ENCODE results near the gene ZNF566.

Gene ZNF566

GRCh38 chr19:36489118-36489919, at the start of gene ZNF566:
Gene ZNF566 (minus strand): TSS chr19:36489561. CDS start chr19:36476557, 13,004 bp downstream.
- Histone ChIP-seq H3K36me3 (ENCODE audit: control insufficient read depth, insufficient read depth, low read length, severe bottlenecking) (no peaks in the 10 kb centered on the region), H3K9me3 (ENCODE audit: control insufficient read depth, low read length) (no peaks in the 10 kb centered on the region), H3K9ac (ENCODE audit: low read length) (peak within 1 kb of the TSS; percentile 99), H3K4me3 (ENCODE audit: low read length) (peak within 1 kb of the TSS; percentile 94), H3K27me3 (replicated peaks; ENCODE audit: control insufficient read depth, insufficient read depth, low read length) (no peaks in the 10 kb centered on the region), H3K4me1 (ENCODE audit: control insufficient read depth, insufficient read depth, low read length) (peaks cover 14% of the 10 kb centered on the region)
- peak; percentile 99 for DNase-seq (ENCODE audit: low read depth)

GRCh38 chr19:36528921-36529518, 39.7 kb upstream of the ZNF566 start:
- H3K9me3 ChIP-seq (ENCODE audit: control insufficient read depth, low read length), result peaks cover 29% of the 10 kb centered on the region

GRCh38 chr19:36528194-36528920, 39.0 kb upstream of the ZNF566 start, which contains the start of gene ZNF260:
Gene ZNF260 (minus strand): TSS chr19:36528271. CDS start chr19:36515238, 13,033 bp downstream.
- peaks cover 21% of the 10 kb centered on the region for H3K36me3 ChIP-seq (ENCODE audit: control insufficient read depth, insufficient read depth, low read length, severe bottlenecking)
- H3K9me3 ChIP-seq (ENCODE audit: control insufficient read depth, low read length), result peaks cover 22% of the 10 kb centered on the region
- H3K9ac ChIP-seq (ENCODE audit: low read length), result peak within 1 kb of the TSS; percentile 97
- no peaks in the 10 kb centered on the region for H3K27me3 ChIP-seq (replicated peaks; ENCODE audit: control insufficient read depth, insufficient read depth, low read length)
- peak; percentile 99 for DNase-seq (ENCODE audit: low read depth)
- H3K4me3 ChIP-seq (ENCODE audit: low read length), result peak within 1 kb of the TSS; percentile 99
- H3K4me1 ChIP-seq (ENCODE audit: control insufficient read depth, insufficient read depth, low read length), result peaks cover 14% of the 10 kb centered on the region

More at GRCh38 chr19:36528921-36529518, 39.7 kb upstream of the ZNF566 start:
- peak overlapping the region; percentile 97 for H3K9ac ChIP-seq (ENCODE audit: low read length)
- peak overlapping the region; percentile 99 for H3K4me3 ChIP-seq (ENCODE audit: low read length)
- DNase-seq (ENCODE audit: low read depth), result peak; percentile 22
- peaks cover 22% of the 10 kb centered on the region for H3K36me3 ChIP-seq (ENCODE audit: control insufficient read depth, insufficient read depth, low read length, severe bottlenecking)
- peaks cover 14% of the 10 kb centered on the region for H3K4me1 ChIP-seq (ENCODE audit: control insufficient read depth, insufficient read depth, low read length)
- no peaks in the 10 kb centered on the region for H3K27me3 ChIP-seq (replicated peaks; ENCODE audit: control insufficient read depth, insufficient read depth, low read length)

GRCh38 chr19:36527873-36528193, 38.5 kb upstream of the ZNF566 start:
- Histone ChIP-seq H3K9me3 (ENCODE audit: control insufficient read depth, low read length) (peaks cover 20% of the 10 kb centered on the region), H3K4me3 (ENCODE audit: low read length) (peak overlapping the region; percentile 99), H3K9ac (ENCODE audit: low read length) (peak overlapping the region; percentile 97), H3K4me1 (ENCODE audit: control insufficient read depth, insufficient read depth, low read length) (peaks cover 14% of the 10 kb centered on the region), H3K27me3 (replicated peaks; ENCODE audit: control insufficient read depth, insufficient read depth, low read length) (no peaks in the 10 kb centered on the region), H3K36me3 (ENCODE audit: control insufficient read depth, insufficient read depth, low read length, severe bottlenecking) (peaks cover 22% of the 10 kb centered on the region)
- no peak for DNase-seq (ENCODE audit: low read depth)

GRCh38 chr19:36527341-36527740, 38.0 kb upstream of the ZNF566 start:
- peak overlapping the region; percentile 97 for H3K9ac ChIP-seq (ENCODE audit: low read length)
- H3K4me1 ChIP-seq (ENCODE audit: control insufficient read depth, insufficient read depth, low read length), result peaks cover 14% of the 10 kb centered on the region
- H3K36me3 ChIP-seq (ENCODE audit: control insufficient read depth, insufficient read depth, low read length, severe bottlenecking), result peaks cover 23% of the 10 kb centered on the region
- H3K9me3 ChIP-seq (ENCODE audit: control insufficient read depth, low read length), result peaks cover 21% of the 10 kb centered on the region
- H3K4me3 ChIP-seq (ENCODE audit: low read length), result peak overlapping the region; percentile 99
- peak; percentile 41 for DNase-seq (ENCODE audit: low read depth)
- no peaks in the 10 kb centered on the region for H3K27me3 ChIP-seq (replicated peaks; ENCODE audit: control insufficient read depth, insufficient read depth, low read length)

- Histone ChIP-seq H3K27me3 (replicated peaks; ENCODE audit: control insufficient read depth, insufficient read depth, low read length) (no peaks in the 10 kb centered on the region), H3K9ac (ENCODE audit: low read length) (no peak overlapping the region), H3K4me1 (ENCODE audit: control insufficient read depth, insufficient read depth, low read length) (peaks cover 14% of the 10 kb centered on the region), H3K4me3 (ENCODE audit: low read length) (peak overlapping the region; percentile 99), H3K9me3 (ENCODE audit: control insufficient read depth, low read length) (peaks cover 26% of the 10 kb centered on the region), H3K36me3 (ENCODE audit: control insufficient read depth, insufficient read depth, low read length, severe bottlenecking) (peaks cover 30% of the 10 kb centered on the region)
- no peak for DNase-seq (ENCODE audit: low read depth)
Observed at GRCh38 chr19:36526581-36526980, 37.2 kb upstream of the ZNF566 start.

GRCh38 chr19:36524617-36525016, 35.3 kb upstream of the ZNF566 start:
- H3K36me3 ChIP-seq (ENCODE audit: control insufficient read depth, insufficient read depth, low read length, severe bottlenecking), result peaks cover 37% of the 10 kb centered on the region
- H3K9me3 ChIP-seq (ENCODE audit: control insufficient read depth, low read length), result peaks cover 39% of the 10 kb centered on the region
- DNase-seq (ENCODE audit: low read depth), result no peak
- H3K4me3 ChIP-seq (ENCODE audit: low read length), result no peak overlapping the region
- H3K9ac ChIP-seq (ENCODE audit: low read length), result no peak overlapping the region
- no peaks in the 10 kb centered on the region for H3K27me3 ChIP-seq (replicated peaks; ENCODE audit: control insufficient read depth, insufficient read depth, low read length)
- peaks cover 14% of the 10 kb centered on the region for H3K4me1 ChIP-seq (ENCODE audit: control insufficient read depth, insufficient read depth, low read length)

- H3K36me3 ChIP-seq (ENCODE audit: control insufficient read depth, insufficient read depth, low read length, severe bottlenecking), result peaks cover 80% of the 10 kb centered on the region
- H3K9me3 ChIP-seq (ENCODE audit: control insufficient read depth, low read length), result peaks cover 100% of the 10 kb centered on the region
- peak overlapping the region; percentile 69 for H3K4me3 ChIP-seq (ENCODE audit: low read length)
- no peak overlapping the region for H3K9ac ChIP-seq (ENCODE audit: low read length)
- H3K27me3 ChIP-seq (replicated peaks; ENCODE audit: control insufficient read depth, insufficient read depth, low read length), result no peaks in the 10 kb centered on the region
- no peaks in the 10 kb centered on the region for H3K4me1 ChIP-seq (ENCODE audit: control insufficient read depth, insufficient read depth, low read length)
- no peak for DNase-seq (ENCODE audit: low read depth)
Observed at GRCh38 chr19:36514012-36514612, 24.8 kb upstream of the ZNF566 start.

- H3K9me3 ChIP-seq (ENCODE audit: control insufficient read depth, low read length), result peaks cover 58% of the 10 kb centered on the region
- no peak for DNase-seq (ENCODE audit: low read depth)
- H3K9ac ChIP-seq (ENCODE audit: low read length), result no peak overlapping the region
- no peaks in the 10 kb centered on the region for H3K4me1 ChIP-seq (ENCODE audit: control insufficient read depth, insufficient read depth, low read length)
- peaks cover 22% of the 10 kb centered on the region for H3K36me3 ChIP-seq (ENCODE audit: control insufficient read depth, insufficient read depth, low read length, severe bottlenecking)
- H3K4me3 ChIP-seq (ENCODE audit: low read length), result peak overlapping the region; percentile 47
- H3K27me3 ChIP-seq (replicated peaks; ENCODE audit: control insufficient read depth, insufficient read depth, low read length), result no peaks in the 10 kb centered on the region
Observed at GRCh38 chr19:36508325-36508724, 19.0 kb upstream of the ZNF566 start.

- peaks cover 29% of the 10 kb centered on the region for H3K9me3 ChIP-seq (ENCODE audit: control insufficient read depth, low read length)
- no peaks in the 10 kb centered on the region for H3K36me3 ChIP-seq (ENCODE audit: control insufficient read depth, insufficient read depth, low read length, severe bottlenecking)
- DNase-seq (ENCODE audit: low read depth), result no peak
- H3K9ac ChIP-seq (ENCODE audit: low read length), result no peak overlapping the region
- H3K27me3 ChIP-seq (replicated peaks; ENCODE audit: control insufficient read depth, insufficient read depth, low read length), result no peaks in the 10 kb centered on the region
- H3K4me1 ChIP-seq (ENCODE audit: control insufficient read depth, insufficient read depth, low read length), result no peaks in the 10 kb centered on the region
- H3K4me3 ChIP-seq (ENCODE audit: low read length), result no peak overlapping the region
Observed at GRCh38 chr19:36501973-36502372, 12.6 kb upstream of the ZNF566 start.

GRCh38 chr19:36497001-36497400, 7.6 kb upstream of the ZNF566 start:
- H3K9ac ChIP-seq (ENCODE audit: low read length), result no peak overlapping the region
- no peak for DNase-seq (ENCODE audit: low read depth)
- no peaks in the 10 kb centered on the region for H3K36me3 ChIP-seq (ENCODE audit: control insufficient read depth, insufficient read depth, low read length, severe bottlenecking)
- no peak overlapping the region for H3K4me3 ChIP-seq (ENCODE audit: low read length)
- no peaks in the 10 kb centered on the region for H3K4me1 ChIP-seq (ENCODE audit: control insufficient read depth, insufficient read depth, low read length)
- H3K27me3 ChIP-seq (replicated peaks; ENCODE audit: control insufficient read depth, insufficient read depth, low read length), result no peaks in the 10 kb centered on the region
- H3K9me3 ChIP-seq (ENCODE audit: control insufficient read depth, low read length), result peaks cover 13% of the 10 kb centered on the region
